GM19395 (cell line): ENCODE measurements around the gene HMOX1.
"Not testable (repeated sequence)": the region's sequence is repeated elsewhere in the genome, so short reads cannot be mapped to it uniquely, and the experiment has no call there.

ENCODE experiments used
- ATAC-seq: cut with Tn5 transposase; IDR thresholded peaks from one replicate; pipeline ENCODE4 v1.9.1; 2021; ENCODE audit warnings: mild to moderate bottlenecking, moderate library complexity; ENCODE audit not compliant: unreplicated experiment

HMOX1 gene

DNA sequence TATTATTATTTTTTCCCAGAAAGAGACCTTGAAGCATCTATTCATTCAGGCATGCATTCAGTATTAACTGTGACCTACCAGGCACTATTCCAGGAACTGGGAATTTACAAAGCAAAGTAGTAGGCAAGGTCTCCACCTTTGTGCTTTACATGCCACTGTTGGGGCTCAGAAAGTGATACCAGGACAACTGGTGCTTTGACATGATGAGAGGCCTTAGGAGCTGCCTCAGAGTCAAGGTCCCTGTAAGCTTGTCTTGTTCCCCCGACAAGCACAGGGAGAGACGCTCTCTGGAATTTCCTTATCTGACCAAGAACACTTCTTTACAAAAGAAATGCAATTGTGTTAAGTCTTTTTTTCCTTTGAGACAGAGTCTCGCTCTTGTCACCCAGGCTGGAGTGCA is 2.3 kb upstream of the HMOX1 start:
- no peak for ATAC-seq

DNA sequence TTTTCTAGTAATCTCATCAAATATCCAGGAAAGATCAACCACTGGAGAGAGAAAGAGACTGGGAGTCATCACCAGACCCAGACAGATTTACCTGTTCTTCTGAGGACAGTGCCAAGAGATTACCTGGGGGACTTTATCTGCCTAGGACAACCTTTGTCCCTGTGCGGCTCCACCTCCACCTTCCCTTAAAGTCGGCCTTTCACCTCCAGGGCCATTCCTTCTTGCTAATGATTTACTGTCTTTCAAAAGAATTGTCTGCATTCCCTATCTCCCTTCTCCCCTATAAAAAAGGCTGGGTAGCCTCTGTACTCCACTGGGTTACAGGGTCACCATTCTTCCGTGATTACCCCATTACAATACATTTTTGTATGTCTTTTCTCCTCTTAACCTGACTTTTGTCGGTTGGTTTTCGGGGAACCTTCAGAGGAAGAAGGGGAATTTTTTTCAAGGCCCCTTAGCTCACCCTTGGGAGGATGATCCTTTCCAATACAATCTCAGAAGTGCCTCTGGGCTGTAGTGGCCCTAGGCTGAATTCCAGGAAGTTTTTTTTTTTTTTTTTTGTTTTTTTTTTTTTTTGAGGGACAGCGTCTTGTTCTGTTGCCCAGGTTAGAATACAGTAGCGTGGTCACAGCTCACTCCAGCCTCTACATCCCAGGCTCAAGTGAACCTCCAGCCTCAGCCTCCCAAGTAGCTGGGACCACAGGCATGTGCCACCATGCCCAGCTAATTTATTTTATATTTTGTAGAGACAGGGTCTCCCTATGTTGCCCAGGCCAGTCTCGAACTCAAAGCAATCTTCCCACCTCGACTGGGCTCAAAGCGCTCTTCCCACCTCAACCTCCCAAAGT is 1.5 kb upstream of the HMOX1 start:
- no peak for ATAC-seq

DNA sequence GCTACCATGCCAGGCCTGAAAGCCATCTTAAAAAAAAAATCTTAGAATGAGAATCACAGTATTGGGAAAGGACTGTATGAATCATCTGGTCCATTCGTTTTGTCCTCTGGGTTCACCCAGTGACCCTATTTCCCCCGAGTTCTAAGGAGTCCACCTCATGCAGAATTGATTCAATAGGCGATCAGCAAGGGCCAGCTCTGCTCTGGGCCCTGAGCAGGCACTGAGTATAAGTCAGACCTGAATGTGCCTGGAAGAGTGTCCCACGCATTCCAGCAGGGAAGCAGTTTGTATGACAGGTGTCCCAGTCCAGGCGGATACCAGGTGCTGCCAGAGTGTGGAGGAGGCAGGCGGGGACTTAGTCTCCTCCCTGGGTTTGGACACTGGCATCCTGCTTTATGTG is 883 bp upstream of the HMOX1 start:
- ATAC-seq = no peak

- no peak for ATAC-seq
These were observed 621 bp downstream of the HMOX1 start for GRCh38 chr22:35381424-35382009.

- ATAC-seq = no peak
These were observed 2.8 kb downstream of the HMOX1 start for GRCh38 chr22:35383679-35384071.

DNA sequence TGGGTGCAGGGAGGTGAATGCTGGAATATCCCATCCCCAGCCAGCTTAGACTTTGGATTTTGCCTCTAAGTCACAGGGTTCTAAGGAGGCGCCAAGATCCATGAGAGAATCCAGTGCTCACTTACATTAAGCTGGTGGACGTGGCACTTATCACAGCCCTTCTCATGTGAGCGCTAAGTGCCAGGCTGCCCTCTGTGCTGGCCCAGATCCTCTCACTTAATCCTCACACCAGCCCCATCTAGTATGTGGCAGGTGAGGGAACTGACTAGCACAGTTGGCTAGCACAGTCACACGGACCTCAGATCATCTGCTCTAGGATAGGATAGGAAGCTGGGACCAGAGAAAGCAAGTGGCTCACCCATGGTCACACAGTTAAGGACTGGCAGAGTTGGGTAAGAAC is 3.6 kb downstream of the HMOX1 start:
- ATAC-seq = no peak

GRCh38 chr22:35384975-35385588 is 4.2 kb downstream of the HMOX1 start:
- no peak for ATAC-seq

DNA sequence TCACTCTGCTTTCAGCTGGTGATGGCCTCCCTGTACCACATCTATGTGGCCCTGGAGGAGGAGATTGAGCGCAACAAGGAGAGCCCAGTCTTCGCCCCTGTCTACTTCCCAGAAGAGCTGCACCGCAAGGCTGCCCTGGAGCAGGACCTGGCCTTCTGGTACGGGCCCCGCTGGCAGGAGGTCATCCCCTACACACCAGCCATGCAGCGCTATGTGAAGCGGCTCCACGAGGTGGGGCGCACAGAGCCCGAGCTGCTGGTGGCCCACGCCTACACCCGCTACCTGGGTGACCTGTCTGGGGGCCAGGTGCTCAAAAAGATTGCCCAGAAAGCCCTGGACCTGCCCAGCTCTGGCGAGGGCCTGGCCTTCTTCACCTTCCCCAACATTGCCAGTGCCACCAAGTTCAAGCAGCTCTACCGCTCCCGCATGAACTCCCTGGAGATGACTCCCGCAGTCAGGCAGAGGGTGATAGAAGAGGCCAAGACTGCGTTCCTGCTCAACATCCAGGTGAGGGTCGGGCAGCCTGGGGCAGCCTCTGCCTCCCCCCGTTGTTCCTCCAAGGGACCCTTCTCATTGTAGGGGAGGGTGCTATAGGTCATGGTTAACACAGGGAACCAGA is 5.9 kb downstream of the HMOX1 start:
- ATAC-seq = no peak

- ATAC-seq = no peak
These were observed 10.0 kb downstream of the HMOX1 start for GRCh38 chr22:35390933-35391332.

- peak; percentile 53 for ATAC-seq
These were observed 11.5 kb downstream of the HMOX1 start for GRCh38 chr22:35392357-35392756.

DNA sequence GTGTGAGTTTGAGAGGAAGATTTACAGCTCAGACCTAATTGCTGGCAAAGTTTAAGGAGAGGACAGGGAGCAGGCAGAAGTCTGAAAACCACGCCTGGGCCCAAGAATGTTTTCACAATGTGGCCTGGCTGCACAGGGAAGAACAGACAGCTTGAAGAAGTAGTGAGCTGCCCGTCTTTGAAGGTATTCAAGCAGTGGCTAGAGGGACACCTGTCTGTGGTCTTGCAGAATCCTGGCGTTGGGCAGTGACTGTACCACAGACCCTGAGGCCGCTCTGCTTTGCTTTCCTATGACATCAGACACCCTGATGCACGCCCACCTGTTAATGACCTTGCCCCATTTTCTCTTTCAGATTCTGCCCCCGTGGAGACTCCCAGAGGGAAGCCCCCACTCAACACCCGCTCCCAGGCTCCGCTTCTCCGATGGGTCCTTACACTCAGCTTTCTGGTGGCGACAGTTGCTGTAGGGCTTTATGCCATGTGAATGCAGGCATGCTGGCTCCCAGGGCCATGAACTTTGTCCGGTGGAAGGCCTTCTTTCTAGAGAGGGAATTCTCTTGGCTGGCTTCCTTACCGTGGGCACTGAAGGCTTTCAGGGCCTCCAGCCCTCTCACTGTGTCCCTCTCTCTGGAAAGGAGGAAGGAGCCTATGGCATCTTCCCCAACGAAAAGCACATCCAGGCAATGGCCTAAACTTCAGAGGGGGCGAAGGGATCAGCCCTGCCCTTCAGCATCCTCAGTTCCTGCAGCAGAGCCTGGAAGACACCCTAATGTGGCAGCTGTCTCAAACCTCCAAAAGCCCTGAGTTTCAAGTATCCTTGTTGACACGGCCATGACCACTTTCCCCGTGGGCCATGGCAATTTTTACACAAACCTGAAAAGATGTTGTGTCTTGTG is 12.5 kb downstream of the HMOX1 start:
- no peak for ATAC-seq

DNA sequence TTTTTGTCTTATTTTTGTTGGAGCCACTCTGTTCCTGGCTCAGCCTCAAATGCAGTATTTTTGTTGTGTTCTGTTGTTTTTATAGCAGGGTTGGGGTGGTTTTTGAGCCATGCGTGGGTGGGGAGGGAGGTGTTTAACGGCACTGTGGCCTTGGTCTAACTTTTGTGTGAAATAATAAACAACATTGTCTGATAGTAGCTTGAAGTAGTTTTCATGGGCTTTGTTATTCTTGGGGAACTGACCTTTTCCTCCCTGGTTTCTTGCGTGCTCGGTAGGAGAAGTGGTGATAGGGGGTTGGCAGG is 13.1 kb downstream of the HMOX1 start:
- ATAC-seq = no peak

DNA sequence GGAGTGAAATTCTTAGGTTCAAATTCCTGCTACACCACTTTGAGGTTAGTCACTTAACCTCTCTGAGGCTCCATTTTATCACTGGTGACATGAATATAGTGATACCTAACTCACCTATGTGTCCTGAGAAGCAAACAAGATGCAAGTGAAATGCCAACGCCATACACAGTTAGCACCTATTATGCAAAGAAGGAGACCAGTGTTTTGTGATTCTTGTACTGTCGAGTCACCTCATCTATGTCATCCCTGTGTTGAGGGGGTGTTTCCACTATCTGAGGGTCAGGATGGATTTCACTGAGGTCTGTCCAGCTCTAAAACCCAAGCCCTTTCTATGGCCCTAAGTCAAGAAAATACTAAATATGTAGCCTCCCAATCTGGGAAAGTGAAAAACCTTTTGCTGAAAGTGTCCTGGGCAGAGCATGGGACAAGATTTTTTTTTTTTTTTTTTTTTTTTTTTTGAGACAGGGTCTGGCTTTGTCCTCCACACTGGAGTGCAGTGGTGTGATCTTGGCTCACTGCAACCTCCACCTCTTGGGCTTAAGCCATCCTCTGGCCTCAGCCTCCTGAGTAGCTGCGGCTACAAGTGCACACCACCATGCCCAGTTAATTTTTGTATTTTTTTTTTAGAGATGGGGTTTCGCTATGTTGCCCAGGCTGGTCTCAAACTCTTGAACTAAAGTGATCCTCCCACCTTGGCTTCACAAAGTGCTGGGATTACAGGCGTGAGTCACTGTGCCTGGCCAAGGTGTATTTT is 14.1 kb downstream of the HMOX1 start:
- no peak for ATAC-seq

GRCh38 chr22:35396622-35397021 is 15.7 kb downstream of the HMOX1 start:
- ATAC-seq = not testable (repeated sequence)

DNA sequence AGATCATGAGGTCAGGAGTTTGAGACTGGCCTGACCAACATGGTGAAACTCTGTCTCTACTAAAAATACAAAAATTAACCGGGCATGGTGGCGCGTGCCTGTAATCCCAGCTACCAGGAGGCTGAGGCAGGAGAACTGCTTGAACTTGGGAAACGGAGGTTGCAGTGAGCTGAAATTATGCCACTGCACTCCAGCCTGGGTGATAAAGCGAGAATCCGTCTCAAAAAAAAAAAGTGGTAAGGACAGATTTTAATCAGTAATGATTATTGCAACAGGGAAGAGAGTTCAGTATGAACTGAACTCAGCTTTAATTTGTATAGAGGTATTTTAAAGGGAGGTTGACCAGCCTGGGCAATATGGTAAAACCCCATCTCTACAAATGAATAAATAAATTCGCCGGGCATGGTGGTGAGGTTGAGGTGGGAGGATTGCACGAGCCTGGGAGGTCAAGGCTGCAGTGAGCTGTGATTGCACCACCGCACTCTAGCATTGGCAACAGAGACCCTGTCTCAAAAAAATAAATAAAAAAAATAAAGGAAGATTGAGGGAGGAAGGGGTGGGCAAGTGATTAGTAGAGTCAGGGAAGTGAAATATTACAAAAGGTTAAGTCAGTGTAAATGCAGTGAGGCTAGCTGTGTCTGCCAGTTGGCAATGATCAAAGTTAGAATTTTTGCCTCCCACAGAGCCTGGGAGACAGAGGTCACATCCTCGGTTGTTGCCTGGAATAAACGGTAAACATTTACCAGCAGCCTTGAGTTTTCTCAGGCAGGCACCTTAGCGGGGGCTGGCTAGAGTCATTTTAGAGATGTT is 16.4 kb downstream of the HMOX1 start:
- no peak for ATAC-seq

DNA sequence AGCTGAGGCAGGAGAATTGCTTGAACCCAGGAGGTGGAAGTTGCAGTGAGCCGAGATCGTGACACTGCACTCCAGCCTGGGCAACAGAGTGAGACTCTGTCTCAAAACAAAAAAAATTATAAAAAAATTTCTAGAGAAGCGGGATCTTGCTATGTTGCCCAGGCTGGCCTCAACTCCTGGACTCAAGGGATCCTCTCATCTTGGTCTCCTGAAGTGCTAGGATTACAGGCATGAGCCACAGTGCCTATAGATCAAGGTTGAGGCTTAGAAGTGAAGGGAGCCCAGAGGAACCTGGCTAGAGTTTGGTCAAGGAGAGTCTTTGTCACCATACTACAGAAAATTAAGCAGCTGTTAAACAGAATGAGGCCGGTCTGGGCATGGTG is 17.7 kb downstream of the HMOX1 start:
- no peak for ATAC-seq

DNA sequence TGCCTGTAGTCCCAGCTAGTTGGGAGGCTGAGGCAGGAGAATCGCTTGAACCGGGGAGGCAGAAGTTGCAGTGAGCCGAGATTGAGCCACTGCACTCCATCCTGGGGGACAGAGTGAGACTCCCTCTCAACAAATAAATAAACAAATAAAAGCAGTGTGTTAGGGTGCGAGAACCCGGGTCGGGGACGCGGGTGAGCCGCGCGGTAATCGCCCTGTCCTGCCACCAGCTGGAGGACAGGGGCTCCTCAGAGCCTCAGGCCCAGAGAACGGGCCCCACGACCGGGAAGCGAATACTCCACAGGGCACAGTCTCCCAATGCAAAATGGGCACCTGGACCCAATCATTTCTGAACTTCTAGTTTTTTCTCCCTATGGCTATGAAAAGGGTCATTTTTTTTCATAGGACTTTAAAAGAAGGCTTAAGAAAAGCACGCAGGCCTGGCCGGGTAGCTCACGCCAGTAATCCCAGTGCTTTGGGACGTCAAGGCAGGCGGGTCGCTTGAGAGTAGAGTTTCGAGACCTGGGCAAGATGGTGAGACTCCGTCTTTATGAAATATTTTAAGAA is 18.3 kb downstream of the HMOX1 start:
- ATAC-seq = no peak

- peak; percentile 91 for ATAC-seq
These were observed 19.0 kb downstream of the HMOX1 start, which contains the start of gene MCM5 for GRCh38 chr22:35399678-35400500. Gene MCM5, plus strand, starts transcription at chr22:35400140. Its CDS starts 299 bp downstream, at chr22:35400439.
